HG02623 (cell line): ENCODE measurements around the gene ANKUB1.

Experiments
- ATAC-seq: cut with Tn5 transposase; IDR thresholded peaks from one replicate; pipeline ENCODE4 v1.9.1; 2021; ENCODE audit warnings: moderate library complexity; ENCODE audit not compliant: unreplicated experiment

The ANKUB1 gene

DNA sequence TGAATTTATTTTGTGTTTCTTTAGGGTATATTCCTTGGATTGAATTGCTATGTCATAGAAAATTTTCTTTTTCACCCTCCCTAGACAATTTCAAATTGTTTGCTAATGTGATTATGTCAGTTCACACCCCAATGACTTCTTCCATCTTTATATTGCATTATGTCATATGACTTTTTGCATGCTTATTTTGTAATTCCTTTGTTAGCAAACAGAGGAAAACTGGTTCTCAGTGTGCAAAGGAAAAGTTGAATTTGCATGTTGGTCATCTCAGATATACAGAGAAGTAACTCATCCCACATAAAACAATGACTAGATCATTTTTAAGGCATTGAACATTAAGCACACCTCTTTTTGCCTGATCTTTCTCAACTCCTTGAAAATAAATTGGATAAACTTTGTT, 17.3 kb upstream of the ANKUB1 start:
- ATAC-seq, result no peak

- no peak for ATAC-seq
Measured at GRCh38 chr3:149808209-149808829, 16.0 kb upstream of the ANKUB1 start.

DNA sequence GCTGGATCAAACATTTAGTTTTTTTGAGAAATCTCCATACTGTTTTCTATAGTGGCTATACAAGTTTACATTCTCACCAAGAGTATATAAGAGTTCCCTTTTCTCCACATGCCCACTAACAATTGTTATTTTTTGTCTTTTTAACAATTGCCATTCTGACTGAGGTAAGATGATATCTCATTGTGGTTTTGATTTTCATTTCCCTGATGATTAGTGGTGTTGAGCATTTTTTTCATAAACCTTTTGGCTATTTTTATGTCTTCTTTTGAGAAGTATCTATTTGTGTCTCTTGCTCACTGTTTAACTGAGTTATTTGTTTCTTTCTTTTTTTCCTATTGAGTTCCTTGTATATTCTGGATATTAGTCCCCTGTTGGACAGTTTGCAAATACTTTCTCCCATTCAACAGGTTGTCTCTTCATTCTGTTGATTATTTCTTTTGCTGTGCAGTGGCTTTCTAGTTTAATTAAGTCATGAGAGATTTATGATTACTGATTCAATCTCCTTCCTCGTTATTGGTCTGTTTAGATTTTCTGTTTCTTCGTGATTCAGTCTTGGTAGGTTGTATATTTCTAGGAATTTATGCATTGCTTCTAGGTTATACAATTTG, 13.9 kb upstream of the ANKUB1 start:
- no peak for ATAC-seq

DNA sequence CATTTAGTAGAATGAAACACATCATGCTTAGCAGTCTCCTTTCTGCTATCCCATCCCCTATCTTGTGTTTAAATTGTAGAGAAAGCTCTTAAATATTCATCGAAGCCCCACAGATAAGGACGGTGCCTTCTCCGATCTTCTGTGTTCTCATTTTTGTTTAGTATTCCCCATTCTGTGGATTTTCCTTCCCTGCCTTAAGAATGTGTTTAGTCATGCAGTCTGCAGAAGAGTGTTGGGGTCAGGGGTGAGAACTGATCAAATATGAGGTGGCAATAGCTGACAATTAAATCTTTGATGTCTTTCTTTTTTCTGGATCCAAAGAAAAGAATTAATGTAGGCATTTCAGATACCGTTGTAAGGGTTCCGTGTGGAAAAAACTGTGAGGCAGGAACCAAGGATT, 9.3 kb upstream of the ANKUB1 start:
- no peak for ATAC-seq

GRCh38 chr3:149801195-149801594, 8.8 kb upstream of the ANKUB1 start:
- no peak for ATAC-seq

DNA sequence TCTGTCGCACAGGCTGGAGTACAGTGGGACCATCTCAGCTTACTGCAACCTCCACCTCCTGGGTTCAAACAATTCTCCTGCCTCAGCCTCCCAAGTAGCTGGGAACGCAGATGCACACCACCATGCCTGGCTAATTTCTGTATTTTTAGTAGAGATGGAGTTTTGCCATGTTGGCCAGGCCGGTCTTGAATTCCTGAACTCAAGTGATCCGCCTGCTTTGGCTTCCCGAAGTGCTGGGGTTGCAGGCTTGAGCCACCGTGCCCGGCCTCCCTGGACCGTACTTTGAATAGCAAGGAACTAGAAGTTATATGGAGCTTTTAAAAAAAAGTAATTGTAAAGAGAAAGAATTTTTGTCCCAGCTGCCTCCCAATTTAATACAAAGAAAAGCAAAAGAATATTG, 8.3 kb upstream of the ANKUB1 start:
- ATAC-seq, result no peak

DNA sequence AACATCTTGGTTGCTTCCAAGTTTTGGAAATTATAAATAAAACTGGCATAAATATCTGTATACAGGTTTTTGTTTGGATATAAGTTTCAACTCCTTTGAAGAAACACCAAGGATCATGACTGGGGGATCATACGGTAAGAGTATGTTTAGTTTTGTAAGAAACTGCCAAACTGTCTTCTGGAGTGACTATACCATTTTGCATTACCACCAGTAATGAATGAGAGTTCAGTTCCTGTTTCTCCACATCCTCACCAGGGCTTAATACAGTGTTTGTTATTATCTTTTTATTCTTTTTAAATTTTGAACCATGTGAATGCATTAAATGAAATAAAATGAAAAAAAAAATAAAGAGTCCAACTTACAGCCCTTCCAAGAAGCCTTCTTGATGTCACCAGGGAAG, 3.7 kb upstream of the ANKUB1 start:
- no peak for ATAC-seq

GRCh38 chr3:149790698-149791097, 1.7 kb downstream of the ANKUB1 start:
- no peak for ATAC-seq

DNA sequence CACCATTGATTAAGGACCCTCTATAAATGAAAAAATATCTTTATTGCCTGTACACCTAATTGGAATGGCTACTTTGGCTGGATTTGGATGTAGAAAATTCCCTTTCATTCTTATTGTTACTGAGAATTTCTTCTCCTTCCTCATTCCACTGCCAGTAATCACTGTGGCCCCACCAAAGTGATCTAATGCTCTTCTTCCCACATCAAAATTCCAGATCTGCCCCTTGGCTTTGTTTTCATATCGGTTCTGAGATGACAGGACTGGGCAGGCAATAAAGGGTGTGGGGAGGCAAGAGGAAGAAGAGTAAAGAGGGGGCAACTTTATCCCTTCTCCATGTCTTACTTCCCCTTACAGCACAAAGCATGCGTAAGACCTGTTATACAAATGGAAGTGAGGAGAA, 2.1 kb downstream of the ANKUB1 start:
- no peak for ATAC-seq

DNA sequence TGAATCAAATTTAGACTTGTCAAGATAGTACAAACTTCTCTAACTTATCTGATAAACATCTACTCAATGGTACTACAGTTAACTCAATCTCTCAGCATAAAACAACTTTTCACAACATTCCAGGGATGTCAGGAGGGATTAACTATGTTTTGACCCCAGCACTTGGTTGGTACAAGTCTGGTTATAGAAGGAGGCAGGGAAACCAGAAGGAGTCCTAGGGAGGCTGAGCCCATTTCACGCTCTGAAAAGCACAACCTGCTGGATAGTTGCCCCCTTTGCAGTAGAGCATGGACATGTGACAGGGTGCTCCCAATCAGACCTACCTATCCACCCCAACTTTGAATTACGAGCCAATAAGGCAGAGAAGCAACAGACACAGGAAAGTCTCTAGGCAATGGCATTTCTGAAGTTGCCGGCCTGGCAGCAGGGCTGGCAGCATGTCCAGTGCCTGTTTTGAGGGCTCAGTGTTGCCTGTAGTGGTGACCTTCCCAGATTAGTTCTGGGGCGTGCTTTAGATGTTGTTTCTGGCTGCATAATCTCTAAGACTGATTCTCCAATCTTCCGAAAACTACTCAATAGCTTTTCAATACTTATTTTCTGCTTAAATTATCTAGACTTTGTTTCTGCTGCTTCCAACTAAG, 8.2 kb downstream of the ANKUB1 start:
- ATAC-seq, result no peak

GRCh38 chr3:149783576-149783975, 8.8 kb downstream of the ANKUB1 start:
- no peak for ATAC-seq

DNA sequence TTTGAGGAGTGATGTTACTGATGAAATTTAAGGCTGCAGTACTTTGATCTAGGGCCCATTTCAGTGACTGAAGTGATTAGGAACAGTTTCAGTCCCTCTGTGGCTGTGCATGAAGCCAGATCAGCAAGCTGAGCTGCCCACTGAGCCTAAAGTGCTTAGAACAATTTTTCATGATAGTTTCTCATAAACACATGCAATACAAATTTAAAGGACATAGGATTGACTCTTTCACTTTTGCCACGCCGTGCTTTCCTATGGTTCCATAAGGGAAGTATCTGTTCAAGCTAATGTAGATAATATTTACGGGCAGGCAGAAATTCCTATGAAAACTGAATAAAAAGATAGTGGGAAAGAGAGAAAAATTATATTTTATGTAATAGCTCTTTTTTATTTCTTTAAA, 10.6 kb downstream of the ANKUB1 start:
- ATAC-seq, result no peak

- no peak for ATAC-seq
Measured at GRCh38 chr3:149781211-149781610, 11.1 kb downstream of the ANKUB1 start.

DNA sequence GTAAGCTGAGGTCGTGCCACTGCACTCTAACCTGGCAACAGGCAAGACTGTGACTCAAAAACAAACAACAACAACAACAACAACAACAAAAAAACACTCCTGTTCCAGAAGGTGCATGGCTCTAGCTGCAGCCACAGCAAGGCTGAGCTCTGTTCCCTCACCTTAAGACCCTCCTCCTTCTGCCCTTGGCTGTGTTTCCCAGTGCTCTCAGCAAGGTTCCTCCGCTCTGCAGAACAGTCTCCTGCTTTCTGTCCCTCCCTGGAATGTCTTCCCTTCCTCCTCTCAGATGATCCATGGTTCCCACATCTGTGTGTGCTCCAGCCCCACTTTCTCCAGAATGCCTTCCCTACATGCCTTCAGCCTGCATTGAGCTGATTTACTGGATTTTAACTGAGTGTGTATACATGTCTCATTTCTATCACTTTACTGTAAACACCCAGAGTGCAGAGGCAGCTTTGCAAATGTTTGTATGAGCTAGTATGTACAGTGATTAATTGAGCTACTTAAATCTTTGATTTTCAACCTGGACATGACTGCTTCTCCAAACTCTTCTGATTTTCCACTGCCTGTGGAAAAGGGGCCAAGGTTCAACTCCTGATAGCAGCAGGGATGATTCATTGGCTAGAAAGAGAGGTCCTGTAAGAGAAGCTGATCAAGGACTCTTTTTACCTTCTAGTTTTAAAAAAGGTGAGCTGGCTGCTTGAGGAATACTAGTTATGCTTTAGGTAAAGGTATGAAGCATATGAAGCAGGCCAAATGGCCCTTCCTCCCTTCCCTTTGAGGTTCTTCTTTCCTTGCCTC, 14.7 kb downstream of the ANKUB1 start:
- no peak for ATAC-seq

DNA sequence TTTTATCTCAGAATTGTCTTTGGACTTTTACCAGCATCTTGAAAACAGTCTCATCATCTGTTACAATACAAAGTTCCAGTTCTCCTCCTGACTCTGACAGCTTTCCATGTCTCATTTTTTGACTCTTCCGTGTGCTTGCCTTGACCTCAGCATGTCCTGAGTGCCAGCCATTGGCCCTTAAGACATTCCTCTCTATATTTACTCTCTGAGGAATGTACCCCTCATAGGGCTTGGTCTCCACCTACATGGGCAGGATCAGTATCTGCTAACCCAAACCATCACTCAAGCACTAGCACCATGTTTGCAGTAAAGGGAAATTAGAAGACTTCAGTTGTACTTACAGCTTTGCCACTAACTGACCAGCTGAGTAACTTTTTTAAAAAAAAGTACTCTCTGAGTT, 16.2 kb downstream of the ANKUB1 start:
- ATAC-seq, result no peak

DNA sequence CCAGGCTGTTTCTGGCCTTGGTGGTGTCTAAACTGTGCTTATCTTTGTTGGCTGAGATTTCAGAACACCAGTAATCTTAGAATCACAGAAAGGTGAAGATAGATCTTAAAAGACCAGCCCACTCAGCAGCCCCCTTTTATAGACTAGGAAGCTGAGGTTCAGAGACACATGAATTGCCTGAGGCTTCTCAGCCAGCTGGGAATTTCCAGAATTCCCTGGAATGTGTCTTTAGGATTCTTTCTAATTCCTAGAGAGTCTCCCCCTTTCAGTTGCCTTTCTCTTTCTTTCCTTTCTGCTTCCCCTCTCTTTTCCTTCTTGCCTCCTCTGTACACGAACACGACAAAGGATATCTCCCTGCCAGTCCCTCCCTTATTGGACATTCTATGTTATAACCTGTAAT, 19.5 kb downstream of the ANKUB1 start:
- no peak for ATAC-seq

- no peak for ATAC-seq
Measured at GRCh38 chr3:149771652-149772271, 20.6 kb downstream of the ANKUB1 start.

- ATAC-seq, result no peak
Measured at GRCh38 chr3:149770246-149770645, 22.1 kb downstream of the ANKUB1 start.

DNA sequence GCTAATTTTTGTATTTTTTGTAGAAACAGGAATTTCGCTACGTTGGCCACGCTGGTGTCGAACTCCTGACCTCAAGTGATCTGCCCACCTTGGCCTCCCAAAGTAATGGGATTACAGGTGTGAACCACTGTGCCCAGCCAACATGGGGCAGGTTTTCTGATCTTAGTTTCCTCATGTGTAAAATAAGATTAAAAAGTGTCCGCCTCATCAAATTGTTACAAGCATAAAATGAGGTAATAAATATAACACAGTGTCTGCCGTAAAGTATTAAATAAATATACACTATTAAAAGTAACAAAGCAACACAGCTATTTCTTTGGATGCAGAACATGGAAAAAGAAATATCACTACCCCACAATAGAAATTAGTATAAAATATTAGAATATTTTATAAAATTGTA, 23.6 kb downstream of the ANKUB1 start:
- ATAC-seq, result no peak

- ATAC-seq, result no peak
Measured at GRCh38 chr3:149767720-149768119, 24.6 kb downstream of the ANKUB1 start.

GRCh38 chr3:149765762-149766334, 26.5 kb downstream of the ANKUB1 start:
- ATAC-seq, result no peak
